Neural crest cell (in vitro differentiated cells): ENCODE data around the gene PPT2. TPM values are rescaled to one million over a fixed set of nuclear protein-coding genes. Genes with fewer than 3 reads are reported as not detected.

Source experiments
- DNase-seq: peaks from one replicate; pipeline ENCODE4 v3.0.0; 2021; ENCODE audit warnings: low read depth, mixed read lengths, low spot score
- H3K27ac Mint-ChIP-seq: one replicate; pipeline ENCODE4 v1.8.0; 2021; ENCODE audit warnings: mild to moderate bottlenecking, mixed read lengths; ENCODE audit not compliant: unreplicated experiment
- H3K27me3 Mint-ChIP-seq: 2 replicates; pipeline ENCODE4 v1.8.0; 2021; ENCODE audit warnings: low read depth, mild to moderate bottlenecking, mixed read lengths
- H3K36me3 Mint-ChIP-seq: 2 replicates; pipeline ENCODE4 v1.8.0; 2021; ENCODE audit warnings: low read depth, mild to moderate bottlenecking, mixed read lengths
- H3K4me1 Mint-ChIP-seq: 2 replicates; pipeline ENCODE4 v1.8.0; 2021; ENCODE audit warnings: mixed read lengths
- H3K4me3 Mint-ChIP-seq: one replicate; pipeline ENCODE4 v1.8.0; 2021; ENCODE audit warnings: mild to moderate bottlenecking, mixed read lengths
- H3K9me3 Mint-ChIP-seq: 2 replicates; pipeline ENCODE4 v1.8.0; 2021; ENCODE audit warnings: mixed read lengths
- CTCF ChIP-seq: fragments of 200-600 bp; sonication (generic); conservative IDR thresholded peaks from 2 replicates; pipeline ENCODE4 v1.5.0; 2021; ENCODE audit warnings: antibody characterized with exemption, mild to moderate bottlenecking
- total RNA-seq: library from RNA; stranded (reverse); gene quantifications from 2 replicates; pipeline ENCODE4 v1.2.1, GENCODE V29; 2021

The PPT2 gene
- total RNA-seq, 1 donor from 2014 or later = 60.9 TPM

GRCh38 chr6:32127717-32128592, 26.0 kb upstream of the PPT2 start, which contains the start of gene ATF6B:
TSS of gene ATF6B (minus strand) at chr6:32128246. CDS start at chr6:32128207, 39 bp downstream.
- peak; percentile 88 for DNase-seq
- peaks cover 45% of the 10 kb centered on the region for H3K4me1 Mint-ChIP-seq
- peaks cover 2% of the 10 kb centered on the region for H3K27me3 Mint-ChIP-seq
- H3K4me3 Mint-ChIP-seq = peak within 1 kb of the TSS; percentile 99
- H3K27ac Mint-ChIP-seq = peak within 1 kb of the TSS; percentile 99
- TF ChIP-seq CTCF = no peak
- H3K36me3 Mint-ChIP-seq = peaks cover 8% of the 10 kb centered on the region
- H3K9me3 Mint-ChIP-seq = peaks cover 2% of the 10 kb centered on the region

GRCh38 chr6:32128751-32129296, 25.1 kb upstream of the PPT2 start:
- H3K4me1 Mint-ChIP-seq = peaks cover 45% of the 10 kb centered on the region
- peak overlapping the region; percentile 99 for H3K4me3 Mint-ChIP-seq
- peaks cover 2% of the 10 kb centered on the region for H3K27me3 Mint-ChIP-seq
- H3K9me3 Mint-ChIP-seq = peaks cover 2% of the 10 kb centered on the region
- H3K36me3 Mint-ChIP-seq = peaks cover 8% of the 10 kb centered on the region
- no peak for DNase-seq
- TF ChIP-seq CTCF = no peak
- no peak overlapping the region for H3K27ac Mint-ChIP-seq

- H3K4me3 Mint-ChIP-seq = peak overlapping the region; percentile 93
- peaks cover 45% of the 10 kb centered on the region for H3K4me1 Mint-ChIP-seq
- no peak for TF ChIP-seq CTCF
- peaks cover 2% of the 10 kb centered on the region for H3K9me3 Mint-ChIP-seq
- DNase-seq = no peak
- peaks cover 2% of the 10 kb centered on the region for H3K27me3 Mint-ChIP-seq
- H3K36me3 Mint-ChIP-seq = peaks cover 3% of the 10 kb centered on the region
- H3K27ac Mint-ChIP-seq = peak overlapping the region; percentile 95
Observed at GRCh38 chr6:32129297-32130088, 24.4 kb upstream of the PPT2 start.

- H3K36me3 Mint-ChIP-seq = no peaks in the 10 kb centered on the region
- peaks cover 6% of the 10 kb centered on the region for H3K27me3 Mint-ChIP-seq
- no peak for DNase-seq
- no peak overlapping the region for H3K27ac Mint-ChIP-seq
- no peak for TF ChIP-seq CTCF
- peak overlapping the region; percentile 76 for H3K4me3 Mint-ChIP-seq
- peaks cover 2% of the 10 kb centered on the region for H3K9me3 Mint-ChIP-seq
- peaks cover 38% of the 10 kb centered on the region for H3K4me1 Mint-ChIP-seq
Observed at GRCh38 chr6:32131439-32131948, 22.4 kb upstream of the PPT2 start.

- no peak for DNase-seq
Observed at GRCh38 chr6:32132110-32132509, 21.8 kb upstream of the PPT2 start.

More at GRCh38 chr6:32132110-32132509, 21.8 kb upstream of the PPT2 start:
- H3K9me3 Mint-ChIP-seq = peaks cover 2% of the 10 kb centered on the region
- no peak for TF ChIP-seq CTCF
- H3K27me3 Mint-ChIP-seq = peaks cover 6% of the 10 kb centered on the region
- H3K36me3 Mint-ChIP-seq = no peaks in the 10 kb centered on the region
- H3K4me1 Mint-ChIP-seq = peaks cover 32% of the 10 kb centered on the region
- H3K4me3 Mint-ChIP-seq = peak overlapping the region; percentile 2
- H3K27ac Mint-ChIP-seq = no peak overlapping the region
